Skeletal muscle satellite cell (primary cell): ENCODE data around the gene DZIP1L.

Source experiments
- H3K27me3 ChIP-seq: 2 replicates; pipeline ENCODE4 v1.7.0; 2013; ENCODE audit warnings: low read length; ENCODE audit not compliant: control insufficient read depth, insufficient read depth
- H3K36me3 ChIP-seq: 2 replicates; pipeline ENCODE4 v1.7.0; 2013; ENCODE audit warnings: mild to moderate bottlenecking, control low read depth, low read length; ENCODE audit not compliant: insufficient read depth
- H3K4me1 ChIP-seq: 2 replicates; pipeline ENCODE4 v1.7.0; 2013; ENCODE audit warnings: low read length; ENCODE audit not compliant: control insufficient read depth, insufficient read depth
- H3K4me2 ChIP-seq: 2 replicates; pipeline ENCODE4 v1.7.0; 2013; ENCODE audit warnings: mild to moderate bottlenecking, low read length
- H3K4me3 ChIP-seq: 2 replicates; pipeline ENCODE4 v1.7.0; 2013; ENCODE audit warnings: low read length
- H3K9ac ChIP-seq: 2 replicates; pipeline ENCODE4 v1.7.0; 2013; ENCODE audit warnings: mild to moderate bottlenecking, low read depth, low read length, moderate library complexity
- H3K9me3 ChIP-seq: replicated peaks from 2 replicates; pipeline ENCODE4 v1.7.0; 2013; ENCODE audit warnings: mild to moderate bottlenecking, control low read depth, low read length

DZIP1L gene

DNA sequence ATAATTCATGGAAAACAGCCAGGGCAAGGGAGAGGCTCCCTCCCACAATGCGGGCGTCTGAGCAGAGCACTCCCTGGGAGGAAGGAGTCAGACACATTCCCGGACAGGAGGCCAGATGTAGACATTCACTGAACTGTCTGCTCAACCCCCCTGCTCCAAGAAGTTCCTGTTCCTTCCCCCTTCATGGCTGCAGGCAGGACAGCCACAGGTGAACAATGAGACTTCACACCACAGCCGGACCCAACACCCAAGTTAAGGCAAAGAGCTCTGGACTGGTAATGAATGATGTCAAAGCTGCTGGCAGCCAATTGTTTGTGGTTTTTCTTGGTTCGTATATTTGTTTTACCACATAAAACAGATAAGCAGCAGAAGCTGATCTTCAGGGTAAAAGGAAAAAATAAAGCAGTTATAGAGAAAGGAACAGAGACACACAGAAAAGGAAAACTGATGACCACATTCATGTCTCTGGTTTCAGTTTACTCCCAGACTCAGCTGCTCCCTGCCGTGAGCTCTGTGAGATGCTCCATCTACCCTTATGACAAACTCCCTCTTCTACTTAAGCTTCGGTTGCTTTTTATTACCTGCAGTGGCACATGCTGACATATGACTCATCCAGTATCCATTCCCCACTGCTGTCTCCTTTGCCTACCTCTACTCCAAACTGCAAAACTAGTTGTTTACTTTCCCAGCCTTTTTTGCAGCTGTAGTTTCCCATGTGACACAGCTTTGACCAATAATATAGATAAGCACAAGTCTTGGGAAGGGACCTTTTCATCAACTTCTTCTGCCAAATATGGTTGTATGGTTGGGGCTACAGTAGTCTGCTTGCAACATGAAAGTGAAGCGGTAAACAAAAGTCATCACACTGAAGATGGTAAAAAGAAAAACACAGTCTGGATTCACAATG, 33.1 kb downstream of the DZIP1L start:
- H3K27me3 ChIP-seq, result no peaks in the 10 kb centered on the region
- peaks cover 46% of the 10 kb centered on the region for H3K36me3 ChIP-seq
- H3K4me3 ChIP-seq, result peak overlapping the region; percentile 6
- peaks cover 54% of the 10 kb centered on the region for H3K4me1 ChIP-seq
- H3K4me2 ChIP-seq, result peak overlapping the region; percentile 52
- peak overlapping the region; percentile 6 for H3K9ac ChIP-seq
- H3K9me3 ChIP-seq, result no peaks in the 10 kb centered on the region

GRCh38 chr3:138081371-138082084, 33.9 kb downstream of the DZIP1L start:
- Histone ChIP-seq H3K9me3 (no peaks in the 10 kb centered on the region), H3K9ac (peak overlapping the region; percentile 6), H3K4me2 (peak overlapping the region; percentile 52), H3K36me3 (peaks cover 45% of the 10 kb centered on the region), H3K4me3 (peak overlapping the region; percentile 6), H3K4me1 (peaks cover 54% of the 10 kb centered on the region), H3K27me3 (no peaks in the 10 kb centered on the region)

GRCh38 chr3:138079901-138080300, 35.5 kb downstream of the DZIP1L start:
- Histone ChIP-seq H3K36me3 (peaks cover 46% of the 10 kb centered on the region), H3K9ac (no peak overlapping the region), H3K27me3 (no peaks in the 10 kb centered on the region), H3K9me3 (no peaks in the 10 kb centered on the region), H3K4me2 (no peak overlapping the region), H3K4me1 (peaks cover 54% of the 10 kb centered on the region), H3K4me3 (no peak overlapping the region)

DNA sequence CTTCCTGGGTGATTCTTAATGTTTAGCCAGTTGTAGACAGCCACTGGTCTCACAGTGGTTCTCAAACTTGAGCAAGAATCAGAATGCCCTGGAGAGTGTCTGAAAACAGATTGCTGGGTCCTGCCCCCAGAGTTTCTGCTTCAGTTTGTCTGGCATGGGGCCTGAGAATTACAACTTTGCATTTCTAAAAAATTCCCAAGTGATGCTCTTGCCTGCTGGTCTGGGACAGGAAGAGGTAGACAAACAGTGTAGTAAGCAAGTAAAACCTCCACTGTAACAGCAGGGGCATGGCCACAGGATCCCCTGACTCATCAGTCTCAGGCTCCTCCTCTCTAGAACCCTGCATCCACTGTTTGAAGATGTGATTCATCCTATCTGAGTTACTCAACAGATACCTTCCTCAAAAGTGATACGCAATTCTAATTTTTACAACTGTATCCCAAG, 36.5 kb downstream of the DZIP1L start:
- H3K9ac ChIP-seq, result peak overlapping the region; percentile 34
- H3K4me3 ChIP-seq, result no peak overlapping the region
- peaks cover 54% of the 10 kb centered on the region for H3K4me1 ChIP-seq
- H3K36me3 ChIP-seq, result peaks cover 42% of the 10 kb centered on the region
- peak overlapping the region; percentile 50 for H3K4me2 ChIP-seq
- H3K9me3 ChIP-seq, result no peaks in the 10 kb centered on the region
- no peaks in the 10 kb centered on the region for H3K27me3 ChIP-seq

DNA sequence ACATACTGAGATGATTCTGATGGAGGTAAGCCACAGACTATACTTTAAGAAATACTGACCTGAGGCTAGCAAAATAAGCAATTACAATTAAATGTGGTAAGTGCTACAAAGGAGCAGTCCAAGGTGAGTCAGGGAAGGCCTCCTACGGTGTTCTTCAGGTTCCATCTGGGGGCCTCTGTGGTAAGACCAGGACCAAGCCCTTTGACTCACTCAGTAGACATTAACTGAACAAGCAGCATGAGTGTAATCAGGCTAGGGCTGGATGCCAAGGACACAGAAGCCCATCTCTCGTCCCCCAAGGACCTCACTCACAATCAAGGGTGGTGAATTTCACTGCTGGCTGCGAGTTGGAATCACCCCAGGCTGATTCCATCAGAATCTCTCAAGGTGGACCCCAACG, 37.3 kb downstream of the DZIP1L start:
- H3K4me2 ChIP-seq, result peak overlapping the region; percentile 31
- H3K4me1 ChIP-seq, result peaks cover 50% of the 10 kb centered on the region
- H3K27me3 ChIP-seq, result no peaks in the 10 kb centered on the region
- no peaks in the 10 kb centered on the region for H3K9me3 ChIP-seq
- H3K9ac ChIP-seq, result peak overlapping the region; percentile 34
- no peak overlapping the region for H3K4me3 ChIP-seq
- H3K36me3 ChIP-seq, result peaks cover 34% of the 10 kb centered on the region

DNA sequence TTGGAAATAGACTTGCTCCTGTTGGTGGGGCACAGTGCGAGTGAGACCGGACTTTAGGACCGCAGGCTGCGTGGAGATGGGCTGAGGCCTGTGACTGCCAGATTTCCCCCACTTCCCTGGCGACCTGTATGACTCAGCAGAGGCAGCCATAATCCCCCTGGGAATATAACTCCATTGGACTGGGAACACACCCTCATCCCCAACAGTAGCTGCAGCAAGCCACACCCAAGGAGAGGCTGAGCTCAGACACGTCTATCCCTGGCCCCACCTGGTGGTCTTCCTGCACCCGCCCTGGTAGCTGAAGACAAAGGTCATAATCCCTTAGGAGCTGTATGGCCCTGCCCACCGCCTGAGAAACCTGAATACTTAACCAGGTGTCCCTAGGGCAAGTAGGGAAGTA, 42.6 kb downstream of the DZIP1L start:
- Histone ChIP-seq H3K9me3 (no peaks in the 10 kb centered on the region), H3K27me3 (no peaks in the 10 kb centered on the region), H3K4me1 (peaks cover 10% of the 10 kb centered on the region), H3K4me3 (no peak overlapping the region), H3K36me3 (peaks cover 36% of the 10 kb centered on the region), H3K4me2 (no peak overlapping the region), H3K9ac (no peak overlapping the region)

DNA sequence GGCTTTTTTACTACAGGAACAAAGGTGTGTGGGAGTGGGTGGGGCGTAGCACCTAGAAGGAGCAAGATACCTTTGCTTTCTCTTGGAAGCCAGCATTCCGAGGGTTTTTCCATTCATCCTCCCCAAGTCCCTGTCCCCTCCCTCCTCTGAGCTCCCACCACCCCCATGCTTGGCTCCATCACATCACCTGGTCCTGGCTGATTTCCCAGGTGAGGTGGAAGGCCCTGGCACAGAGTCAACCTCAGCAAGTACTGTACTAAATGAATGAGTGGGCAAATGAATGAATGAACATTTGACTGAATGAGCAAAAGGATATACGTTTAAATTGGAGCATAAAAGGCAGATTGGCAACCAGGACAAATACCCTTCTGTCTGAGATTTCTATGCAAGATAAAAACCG, 45.4 kb downstream of the DZIP1L start:
- H3K4me3 ChIP-seq, result no peak overlapping the region
- no peaks in the 10 kb centered on the region for H3K9me3 ChIP-seq
- no peaks in the 10 kb centered on the region for H3K27me3 ChIP-seq
- H3K4me1 ChIP-seq, result peaks cover 6% of the 10 kb centered on the region
- peaks cover 37% of the 10 kb centered on the region for H3K36me3 ChIP-seq
- H3K9ac ChIP-seq, result no peak overlapping the region
- H3K4me2 ChIP-seq, result no peak overlapping the region

- Histone ChIP-seq H3K4me1 (peaks cover 6% of the 10 kb centered on the region), H3K4me3 (no peak overlapping the region), H3K9me3 (no peaks in the 10 kb centered on the region), H3K36me3 (peaks cover 50% of the 10 kb centered on the region), H3K9ac (no peak overlapping the region), H3K4me2 (no peak overlapping the region), H3K27me3 (no peaks in the 10 kb centered on the region)
Observed at GRCh38 chr3:138068579-138069174, 46.7 kb downstream of the DZIP1L start.

DNA sequence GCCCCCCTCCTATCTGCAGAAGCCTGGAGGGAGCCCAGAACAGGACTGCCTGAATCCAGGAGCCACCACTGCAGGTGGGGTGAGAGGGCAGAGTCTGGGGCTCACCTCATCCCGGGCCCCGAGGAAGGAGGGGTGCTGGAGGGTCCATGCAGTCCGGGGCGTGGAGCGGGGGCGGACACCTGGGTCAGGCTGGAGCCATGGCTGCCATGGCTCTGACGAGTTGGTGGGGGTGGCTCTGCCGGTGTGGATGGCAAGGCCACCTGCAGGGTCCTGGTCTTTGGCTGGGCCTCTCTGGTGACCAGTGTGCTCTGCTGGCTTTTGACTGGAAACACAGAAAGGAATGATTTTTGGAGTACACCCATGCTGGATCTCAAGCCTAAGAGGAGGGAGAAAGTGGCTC, 47.4 kb downstream of the DZIP1L start:
- peaks cover 6% of the 10 kb centered on the region for H3K4me1 ChIP-seq
- H3K36me3 ChIP-seq, result peaks cover 56% of the 10 kb centered on the region
- no peaks in the 10 kb centered on the region for H3K9me3 ChIP-seq
- H3K4me3 ChIP-seq, result no peak overlapping the region
- H3K9ac ChIP-seq, result no peak overlapping the region
- no peaks in the 10 kb centered on the region for H3K27me3 ChIP-seq
- no peak overlapping the region for H3K4me2 ChIP-seq

- Histone ChIP-seq H3K4me1 (peaks cover 11% of the 10 kb centered on the region), H3K4me2 (no peak overlapping the region), H3K36me3 (peaks cover 52% of the 10 kb centered on the region), H3K27me3 (no peaks in the 10 kb centered on the region), H3K9ac (no peak overlapping the region), H3K9me3 (no peaks in the 10 kb centered on the region), H3K4me3 (no peak overlapping the region)
Observed at GRCh38 chr3:138066972-138067371, 48.4 kb downstream of the DZIP1L start.

GRCh38 chr3:138066383-138066782, 49.0 kb downstream of the DZIP1L start:
- Histone ChIP-seq H3K4me3 (no peak overlapping the region), H3K9me3 (no peaks in the 10 kb centered on the region), H3K36me3 (peaks cover 58% of the 10 kb centered on the region), H3K4me2 (no peak overlapping the region), H3K9ac (no peak overlapping the region), H3K4me1 (peaks cover 11% of the 10 kb centered on the region), H3K27me3 (no peaks in the 10 kb centered on the region)
